Measurements from ENCODE around the gene GABARAPL2. TPM values are rescaled to one million over a fixed set of nuclear protein-coding genes. Genes with fewer than 3 reads are reported as not detected.
A peak's percentile ranks its signal among the peaks of the same experiment; 100 is the strongest.
"Not testable (repeated sequence)": the region's sequence is repeated elsewhere in the genome, so short reads cannot be mapped to it uniquely, and the experiment has no call there.

Gene GABARAPL2
- total and polyA plus RNA-seq, 2 donors = 77.5 to 168 TPM

DNA sequence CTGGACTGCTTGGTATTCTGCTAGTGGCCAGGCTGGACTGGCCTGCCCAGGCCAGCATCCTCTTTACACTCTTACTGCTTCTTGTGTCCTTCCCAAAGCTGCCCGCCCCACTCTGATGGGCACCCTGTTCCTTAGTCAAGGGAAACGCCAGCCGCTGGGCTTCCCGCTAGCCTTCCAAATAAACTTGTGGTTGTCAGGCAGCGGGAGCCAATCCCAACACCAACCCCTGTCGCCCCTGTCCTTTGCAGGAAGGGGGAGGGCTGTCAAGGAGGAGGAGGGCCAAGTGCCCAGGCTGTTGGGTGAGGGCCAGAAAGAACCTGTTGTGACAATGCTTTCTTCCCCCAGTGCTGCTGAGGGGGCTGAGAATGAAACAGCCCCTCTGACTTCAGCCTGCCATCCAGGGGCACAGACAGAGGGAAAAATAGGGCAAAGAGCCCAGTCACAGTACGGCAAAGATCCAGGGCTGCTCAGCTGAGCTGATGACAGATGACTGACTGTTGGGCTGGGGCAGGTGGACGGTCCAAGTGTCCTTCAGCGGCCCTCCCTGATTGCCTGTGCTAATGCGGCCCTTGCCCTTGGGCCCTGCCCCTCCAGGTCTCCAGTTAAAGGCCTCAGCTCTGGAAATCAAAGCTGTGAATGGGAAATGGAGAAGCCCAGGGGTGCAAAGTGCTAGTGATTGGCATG is 27.2 kb upstream of the GABARAPL2 start:
- H3K4me3 ChIP-seq (ENCODE audit: low read depth, low read length); H3K36me3 ChIP-seq (ENCODE audit: insufficient read depth); H3K4me1 ChIP-seq (ENCODE audit: insufficient read depth); H3K27ac ChIP-seq (ENCODE audit: low read depth); DNase-seq (ENCODE audit: extremely low spot score): not testable (repeated sequence)
- 77% methylated on average over 8 of the region's 10 CpGs for WGBS

DNA sequence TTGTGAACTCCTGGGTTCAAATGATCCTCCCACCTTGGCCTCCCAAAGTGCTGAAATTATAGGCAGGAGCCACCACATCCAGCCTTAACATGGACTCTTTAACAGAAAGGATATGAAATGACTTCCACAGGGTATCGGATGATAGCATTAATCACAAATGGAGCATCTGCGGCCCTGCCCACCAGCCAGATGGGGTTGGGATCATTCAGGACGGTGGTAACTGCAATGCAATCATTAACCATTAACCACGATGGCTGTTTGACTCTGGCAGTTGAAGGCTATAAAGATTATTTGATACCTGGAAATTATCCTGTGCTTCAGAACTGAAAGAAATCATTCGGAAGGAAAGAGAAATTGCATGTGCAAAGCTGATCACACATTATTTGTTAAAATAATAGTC is 24.9 kb upstream of the GABARAPL2 start:
- Histone ChIP-seq H3K27ac (ENCODE audit: low read depth) (no peak overlapping the region), H3K4me3 (ENCODE audit: low read depth, low read length) (no peak overlapping the region), H3K4me1 (ENCODE audit: insufficient read depth) (no peaks in the 10 kb centered on the region), H3K36me3 (ENCODE audit: insufficient read depth) (no peaks in the 10 kb centered on the region)
- DNase-seq (ENCODE audit: extremely low spot score) = no peak
- 84% methylated on average over 5 of the region's 5 CpGs for WGBS

DNA sequence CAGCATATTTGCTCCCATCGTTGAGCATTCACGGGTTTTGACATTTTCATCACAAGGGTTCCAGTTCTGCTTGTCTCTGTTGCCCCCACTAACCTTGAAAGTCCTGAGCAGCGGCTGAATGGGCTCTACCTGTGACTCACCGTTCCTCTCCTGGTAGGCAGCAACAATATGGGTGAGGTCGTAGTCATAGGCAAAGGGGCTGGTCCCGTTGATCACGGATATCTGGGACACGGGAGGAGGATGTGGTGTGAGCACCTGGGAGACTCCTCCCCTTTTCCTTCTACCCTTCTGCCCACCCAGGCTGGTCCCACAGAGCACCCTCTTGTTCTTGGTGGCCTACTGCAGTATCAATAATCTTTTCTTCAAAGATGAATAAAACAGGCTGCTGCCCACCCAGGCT is 23.7 kb upstream of the GABARAPL2 start:
- not testable (repeated sequence) for H3K4me3 ChIP-seq (ENCODE audit: low read depth, low read length); H3K4me1 ChIP-seq (ENCODE audit: insufficient read depth); DNase-seq (ENCODE audit: extremely low spot score); H3K27ac ChIP-seq (ENCODE audit: low read depth); H3K36me3 ChIP-seq (ENCODE audit: insufficient read depth)
- 91% methylated on average over 8 of the region's 8 CpGs for WGBS

DNA sequence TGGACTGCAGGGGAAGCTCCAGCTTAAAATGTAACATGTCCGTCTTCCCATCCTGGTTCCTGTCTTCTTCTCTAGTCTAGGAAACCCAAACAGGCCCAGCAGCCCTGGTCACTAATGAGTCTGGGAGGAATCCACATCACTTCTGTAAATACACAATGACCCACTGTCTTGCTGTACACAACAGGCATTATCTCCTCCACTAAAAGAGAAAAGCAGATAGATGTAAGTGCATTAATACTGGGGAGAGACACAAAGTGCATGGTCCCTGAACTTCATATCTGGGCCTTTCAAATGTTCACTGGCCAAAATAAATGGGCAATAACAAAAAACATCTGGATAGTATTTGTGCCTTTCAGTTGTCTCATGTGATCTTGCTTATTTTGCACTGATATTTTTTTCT is 20.3 kb upstream of the GABARAPL2 start:
- not testable (repeated sequence) for H3K4me3 ChIP-seq (ENCODE audit: low read depth, low read length); H3K4me1 ChIP-seq (ENCODE audit: insufficient read depth); DNase-seq (ENCODE audit: extremely low spot score); H3K36me3 ChIP-seq (ENCODE audit: insufficient read depth); H3K27ac ChIP-seq (ENCODE audit: low read depth)
- no CpG with 5 or more reads among the region's 1 CpG for WGBS

DNA sequence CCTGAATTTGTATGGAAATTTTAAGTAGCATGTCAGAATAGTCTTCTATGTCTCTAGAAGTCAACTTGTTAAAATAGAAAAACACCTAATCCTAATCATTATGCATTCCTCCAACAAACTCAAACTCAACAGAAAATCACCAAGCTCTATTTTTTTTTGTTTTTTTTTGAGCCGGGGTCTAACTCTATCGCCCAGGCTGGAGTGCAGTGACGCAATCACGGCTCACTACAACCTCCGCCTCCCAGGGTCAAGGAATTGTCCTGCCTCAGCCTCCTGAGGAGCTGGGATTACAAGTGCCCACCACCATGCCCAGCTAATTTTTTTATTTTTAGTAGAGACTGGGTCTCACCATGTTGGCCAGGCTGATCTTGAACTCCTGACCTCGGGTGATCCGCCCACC is 19.9 kb upstream of the GABARAPL2 start:
- no peak for DNase-seq (ENCODE audit: extremely low spot score)
- 97% methylated on average over 7 of the region's 7 CpGs for WGBS
- H3K36me3 ChIP-seq (ENCODE audit: insufficient read depth) = no peaks in the 10 kb centered on the region
- no peak overlapping the region for H3K4me3 ChIP-seq (ENCODE audit: low read depth, low read length)
- H3K27ac ChIP-seq (ENCODE audit: low read depth) = no peak overlapping the region
- H3K4me1 ChIP-seq (ENCODE audit: insufficient read depth) = no peaks in the 10 kb centered on the region

DNA sequence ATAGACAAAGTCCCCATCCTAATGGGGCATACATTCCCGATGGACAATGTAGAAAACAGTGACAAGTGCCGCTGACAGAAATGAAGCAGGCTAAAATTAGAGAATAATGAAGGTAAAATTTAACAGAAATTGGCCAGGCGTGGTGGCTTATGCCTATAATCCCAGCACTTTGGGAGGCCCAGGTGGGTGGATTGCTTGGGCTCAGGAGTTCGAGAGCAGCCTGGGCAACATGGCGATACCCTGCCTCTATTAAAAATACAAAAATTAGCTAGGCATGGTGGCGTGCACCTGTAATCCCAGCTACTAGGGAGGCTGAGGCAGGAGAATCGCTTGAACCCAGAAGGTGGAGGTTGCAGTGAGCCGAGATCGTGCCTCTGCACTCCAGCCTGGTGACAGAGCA is 17.7 kb upstream of the GABARAPL2 start:
- 96% methylated on average over 9 of the region's 9 CpGs for WGBS
- H3K36me3 ChIP-seq (ENCODE audit: insufficient read depth); H3K4me3 ChIP-seq (ENCODE audit: low read depth, low read length); H3K27ac ChIP-seq (ENCODE audit: low read depth); H3K4me1 ChIP-seq (ENCODE audit: insufficient read depth); DNase-seq (ENCODE audit: extremely low spot score): not testable (repeated sequence)

DNA sequence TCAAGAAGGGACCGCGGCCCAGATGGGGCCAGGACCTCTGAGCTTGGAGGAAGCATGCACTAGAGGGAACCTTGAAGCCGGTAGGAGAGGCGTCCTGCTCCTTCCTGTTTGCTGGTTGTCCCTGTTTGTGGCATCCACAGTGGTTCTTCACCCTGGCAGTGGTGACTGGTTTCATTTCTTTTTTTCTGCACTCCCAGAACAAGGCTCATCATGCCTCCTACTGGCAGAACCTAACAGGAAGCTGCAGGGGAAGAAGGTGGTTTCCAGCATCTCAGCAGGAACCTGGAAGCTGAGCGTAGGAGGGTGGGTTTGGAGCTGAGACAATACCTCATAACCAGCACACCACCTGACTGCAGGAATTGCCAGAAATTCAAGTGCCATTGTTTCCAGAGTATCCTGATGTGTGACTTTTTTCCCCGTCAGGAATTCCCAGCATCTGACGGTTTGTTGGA is 15.9 kb upstream of the GABARAPL2 start:
- Histone ChIP-seq H3K36me3 (ENCODE audit: insufficient read depth) (no peaks in the 10 kb centered on the region), H3K4me3 (ENCODE audit: low read depth, low read length) (no peak overlapping the region), H3K27ac (ENCODE audit: low read depth) (no peak overlapping the region), H3K4me1 (ENCODE audit: insufficient read depth) (no peaks in the 10 kb centered on the region)
- WGBS = 81% methylated on average over 7 of the region's 7 CpGs
- DNase-seq (ENCODE audit: extremely low spot score) = no peak

DNA sequence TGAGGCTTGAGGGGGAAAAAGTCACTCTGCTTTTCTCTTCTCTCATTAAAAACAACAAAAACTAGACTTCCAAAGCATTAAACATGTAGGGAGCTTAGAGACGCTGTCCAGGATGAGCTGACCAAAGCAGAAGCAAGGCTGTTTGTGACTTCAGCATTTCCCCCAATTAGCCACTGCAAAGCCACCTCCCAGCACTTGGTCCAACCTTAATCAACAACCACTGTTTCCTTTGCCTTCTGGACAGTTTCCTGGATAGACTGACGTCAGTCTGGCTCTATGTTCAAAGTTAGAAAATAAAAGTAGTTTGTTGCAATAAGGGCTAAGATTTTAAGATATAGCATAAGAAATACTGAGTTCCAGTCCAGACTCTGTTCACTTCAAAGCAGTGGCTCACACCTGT is 13.2 kb upstream of the GABARAPL2 start:
- Histone ChIP-seq H3K4me3 (ENCODE audit: low read depth, low read length) (no peak overlapping the region), H3K27ac (ENCODE audit: low read depth) (no peak overlapping the region), H3K36me3 (ENCODE audit: insufficient read depth) (no peaks in the 10 kb centered on the region), H3K4me1 (ENCODE audit: insufficient read depth) (peaks cover 1% of the 10 kb centered on the region)
- DNase-seq (ENCODE audit: extremely low spot score) = no peak
- WGBS = 85% methylated on average over 2 of the region's 2 CpGs

DNA sequence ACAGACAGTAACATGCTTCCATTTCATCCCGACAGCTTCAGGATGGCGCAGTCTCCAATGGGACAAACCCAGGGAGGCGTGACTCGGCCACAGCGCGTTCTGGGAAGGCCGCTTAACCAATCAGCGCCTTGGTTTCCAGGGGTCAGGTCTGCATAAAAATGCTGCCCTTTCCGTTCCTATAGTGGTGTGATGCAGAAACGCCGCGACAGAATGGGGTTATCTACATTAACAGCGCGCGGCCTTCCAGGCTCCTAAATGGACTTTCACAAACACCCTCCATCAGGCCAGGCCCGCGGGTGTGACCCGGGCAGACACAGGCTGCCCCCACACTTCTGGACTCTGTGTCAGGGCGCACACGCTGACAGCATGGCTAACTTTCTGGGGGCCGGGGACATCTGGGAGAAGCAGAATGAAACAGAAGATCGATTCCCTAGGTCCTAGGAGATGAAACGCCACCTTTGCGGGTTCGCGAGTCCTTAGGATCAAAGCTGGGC is 10.9 kb upstream of the GABARAPL2 start:
- no peak overlapping the region for H3K27ac ChIP-seq (ENCODE audit: low read depth)
- DNase-seq (ENCODE audit: extremely low spot score) = peak; percentile 60
- no peaks in the 10 kb centered on the region for H3K36me3 ChIP-seq (ENCODE audit: insufficient read depth)
- WGBS = under 1% methylated on average over 26 of the region's 26 CpGs
- H3K4me1 ChIP-seq (ENCODE audit: insufficient read depth) = peaks cover 1% of the 10 kb centered on the region
- peak overlapping the region; percentile 62 for H3K4me3 ChIP-seq (ENCODE audit: low read depth, low read length)

DNA sequence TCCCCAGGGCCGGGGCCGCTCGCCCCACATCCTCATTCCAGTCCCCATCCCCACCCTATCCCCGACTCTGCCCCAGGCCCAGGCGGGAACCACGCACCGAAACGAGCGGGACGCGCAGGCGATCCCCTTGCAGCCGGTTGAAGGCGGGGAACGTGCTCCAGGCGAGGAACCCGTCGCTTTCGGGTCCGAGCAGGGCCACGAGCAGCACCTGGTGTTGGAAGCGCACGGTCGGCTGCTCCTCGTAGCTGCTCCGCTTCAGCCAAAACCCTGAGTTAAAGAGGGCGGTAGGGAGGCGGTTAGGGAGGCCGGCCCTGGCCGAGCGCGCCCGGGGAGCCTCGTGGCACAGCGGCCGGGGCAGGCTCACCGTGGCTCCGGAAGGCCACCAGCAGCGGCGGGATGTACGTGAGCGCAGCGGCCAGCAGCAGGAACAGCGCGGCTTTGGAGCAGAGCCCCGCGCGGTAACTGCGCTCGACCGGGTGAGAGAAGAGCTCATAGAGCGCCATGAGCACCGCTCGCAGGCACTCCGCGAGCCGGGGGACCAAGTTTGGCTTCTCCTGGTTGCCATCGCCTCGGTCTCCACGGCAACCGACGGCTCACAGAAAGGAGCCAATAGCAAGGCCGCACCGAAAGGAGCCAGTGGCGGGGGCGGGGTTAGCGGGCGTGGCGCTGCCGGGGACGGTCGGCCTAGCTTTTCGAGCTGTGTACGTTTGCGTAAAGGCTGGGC is 10.3 kb upstream of the GABARAPL2 start, which contains the start of gene TMEM231:
Gene TMEM231, minus strand, starts transcription at position 546 of the 724 bp plus-strand sequence. Its CDS starts 43 bp downstream, at position 503.
- Histone ChIP-seq H3K36me3 (ENCODE audit: insufficient read depth) (no peaks in the 10 kb centered on the region), H3K4me3 (ENCODE audit: low read depth, low read length) (peak within 1 kb of the TSS; percentile 62), H3K4me1 (ENCODE audit: insufficient read depth) (peaks cover 1% of the 10 kb centered on the region), H3K27ac (ENCODE audit: low read depth) (peak within 1 kb of the TSS; percentile 40)
- WGBS = under 1% methylated on average over 75 of the region's 75 CpGs
- DNase-seq (ENCODE audit: extremely low spot score) = peak; percentile 86

DNA sequence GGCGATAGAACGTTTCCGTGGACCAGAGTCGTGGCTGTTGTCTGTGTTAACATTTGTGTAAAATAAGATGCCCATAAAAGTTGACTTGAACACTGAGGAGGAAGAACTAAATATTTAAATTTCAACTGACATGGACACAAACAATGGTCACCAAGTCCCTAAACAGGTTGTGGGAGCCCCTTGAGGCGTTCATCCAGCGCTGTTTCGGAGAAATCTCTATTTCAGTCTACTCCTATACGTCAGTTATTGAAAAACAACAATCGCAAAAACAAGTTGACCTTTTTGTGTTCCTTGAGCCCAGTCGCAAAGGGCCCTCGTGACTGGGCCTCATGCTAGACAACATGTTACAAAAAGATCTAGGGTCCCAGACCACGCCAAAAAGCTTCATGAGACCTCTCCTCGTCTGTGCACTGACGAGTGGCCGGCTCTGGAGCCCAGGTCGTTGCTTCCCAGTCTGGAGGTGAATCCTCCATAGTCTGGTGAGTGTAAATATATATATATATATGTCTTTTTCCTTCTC is 9.7 kb upstream of the GABARAPL2 start:
- Histone ChIP-seq H3K4me3 (ENCODE audit: low read depth, low read length) (peak overlapping the region; percentile 62), H3K4me1 (ENCODE audit: insufficient read depth) (peaks cover 1% of the 10 kb centered on the region), H3K27ac (ENCODE audit: low read depth) (peak overlapping the region; percentile 40), H3K36me3 (ENCODE audit: insufficient read depth) (no peaks in the 10 kb centered on the region)
- no peak for DNase-seq (ENCODE audit: extremely low spot score)
- WGBS = 34% methylated on average over 16 of the region's 16 CpGs

DNA sequence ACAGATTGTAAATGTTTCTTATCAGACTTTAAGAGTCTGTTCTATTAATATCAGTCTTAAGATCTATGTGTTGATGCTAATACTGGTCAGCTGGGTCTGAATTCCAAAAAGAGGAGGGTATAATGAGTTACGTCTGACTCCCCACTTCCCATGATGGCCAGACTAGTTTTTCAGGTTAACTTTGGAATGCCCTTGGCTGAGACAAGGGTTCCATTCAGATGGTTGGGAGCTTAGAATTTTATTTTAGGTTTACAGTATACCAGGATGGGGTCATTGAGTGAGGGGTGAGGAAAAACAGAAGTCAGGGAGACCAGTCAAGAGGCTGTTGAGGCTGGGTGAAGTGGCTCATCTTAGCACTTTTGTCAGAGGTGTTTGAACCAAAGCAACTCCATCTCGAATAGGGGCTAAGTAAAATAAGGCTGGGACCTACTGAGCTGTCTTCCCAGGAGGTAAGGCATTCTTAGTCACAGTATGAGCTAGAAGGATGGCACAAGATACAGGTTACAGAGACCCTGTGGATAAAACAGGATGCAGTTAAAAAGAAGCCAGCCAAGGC is 7.3 kb upstream of the GABARAPL2 start:
- no peak overlapping the region for H3K27ac ChIP-seq (ENCODE audit: low read depth)
- peaks cover 1% of the 10 kb centered on the region for H3K4me1 ChIP-seq (ENCODE audit: insufficient read depth)
- DNase-seq (ENCODE audit: extremely low spot score) = no peak
- no peak overlapping the region for H3K4me3 ChIP-seq (ENCODE audit: low read depth, low read length)
- no peaks in the 10 kb centered on the region for H3K36me3 ChIP-seq (ENCODE audit: insufficient read depth)
- 73% methylated on average over 2 of the region's 2 CpGs for WGBS

DNA sequence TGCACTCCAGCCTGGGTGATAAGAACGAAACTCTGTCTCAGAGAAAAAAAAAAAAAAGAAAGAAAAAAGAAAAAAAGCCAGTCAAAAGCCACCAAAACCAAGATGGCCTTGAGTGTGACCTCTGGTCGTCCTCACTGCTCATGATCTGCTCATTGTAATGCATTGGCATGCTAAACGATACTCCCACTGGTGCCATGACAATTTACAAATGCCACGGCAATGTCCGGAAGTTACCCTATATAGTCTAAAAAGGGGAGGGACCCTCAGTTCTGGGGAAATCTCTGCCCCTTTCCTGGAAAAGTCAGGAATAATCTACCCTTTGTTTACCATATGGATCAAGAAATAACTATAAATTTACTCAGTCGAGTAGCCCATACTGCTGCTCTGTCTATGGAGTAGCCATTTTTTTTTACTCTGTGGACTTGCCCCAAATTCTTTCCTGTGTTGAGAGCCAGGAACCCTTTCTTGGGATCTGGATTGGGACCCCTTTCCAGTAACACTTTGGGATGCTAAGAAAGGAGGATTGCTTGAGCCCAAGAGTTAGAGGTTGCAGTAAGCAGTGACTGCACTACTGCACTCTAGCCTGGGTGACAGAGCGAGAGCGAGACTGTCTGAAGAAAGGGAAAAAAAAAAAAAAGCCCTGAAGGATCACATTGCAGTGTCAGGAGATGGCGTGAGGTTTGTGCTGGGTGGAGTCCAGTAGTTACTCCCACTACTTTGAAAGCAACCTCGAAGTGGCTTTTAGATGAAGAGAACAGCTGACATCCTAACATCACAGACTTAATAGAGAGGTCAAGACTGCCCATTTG is 6.4 kb upstream of the GABARAPL2 start:
- WGBS = 44% methylated on average over 10 of the region's 10 CpGs
- no peak overlapping the region for H3K27ac ChIP-seq (ENCODE audit: low read depth)
- DNase-seq (ENCODE audit: extremely low spot score) = no peak

More for the DNA sequence above, 6.4 kb upstream of the GABARAPL2 start:
- peaks cover 1% of the 10 kb centered on the region for H3K4me1 ChIP-seq (ENCODE audit: insufficient read depth)
- H3K4me3 ChIP-seq (ENCODE audit: low read depth, low read length) = no peak overlapping the region
- no peaks in the 10 kb centered on the region for H3K36me3 ChIP-seq (ENCODE audit: insufficient read depth)
